ENCODE data around the gene MBNL2.

The MBNL2 gene

DNA sequence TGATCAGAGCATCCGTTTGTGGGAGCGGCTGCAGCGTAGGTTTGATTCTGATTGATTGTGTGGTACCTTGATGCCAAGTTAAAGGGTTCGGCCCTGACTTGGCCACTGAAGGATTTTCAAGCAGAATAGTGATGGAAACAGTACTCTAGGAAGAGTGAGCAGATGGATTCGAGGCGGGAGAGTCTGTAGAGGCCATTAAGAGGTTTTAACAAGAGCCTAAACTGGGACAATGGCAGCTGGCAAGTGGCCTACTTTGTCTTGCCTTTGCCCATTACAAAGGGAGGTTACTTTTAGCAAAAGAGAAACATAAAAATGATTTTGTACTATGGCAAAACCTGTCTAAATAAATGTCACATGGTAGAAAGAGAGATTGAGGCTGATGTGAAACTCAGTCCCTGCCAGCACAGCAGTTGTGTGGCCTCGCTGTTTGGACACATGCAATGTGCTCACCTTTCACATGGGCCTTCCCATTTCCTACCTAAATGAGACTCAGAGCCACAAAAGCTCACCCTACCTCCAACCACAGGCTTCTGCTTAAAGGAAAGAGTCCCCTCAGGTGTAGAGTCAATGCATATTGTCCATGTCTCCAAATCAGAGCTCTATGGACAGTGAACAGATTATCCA, 149.5 kb downstream of the MBNL2 start:
- peaks cover 41% of the 10 kb centered on the region for H3K4me1 Mint-ChIP-seq
- TF ChIP-seq, protein P1, sequence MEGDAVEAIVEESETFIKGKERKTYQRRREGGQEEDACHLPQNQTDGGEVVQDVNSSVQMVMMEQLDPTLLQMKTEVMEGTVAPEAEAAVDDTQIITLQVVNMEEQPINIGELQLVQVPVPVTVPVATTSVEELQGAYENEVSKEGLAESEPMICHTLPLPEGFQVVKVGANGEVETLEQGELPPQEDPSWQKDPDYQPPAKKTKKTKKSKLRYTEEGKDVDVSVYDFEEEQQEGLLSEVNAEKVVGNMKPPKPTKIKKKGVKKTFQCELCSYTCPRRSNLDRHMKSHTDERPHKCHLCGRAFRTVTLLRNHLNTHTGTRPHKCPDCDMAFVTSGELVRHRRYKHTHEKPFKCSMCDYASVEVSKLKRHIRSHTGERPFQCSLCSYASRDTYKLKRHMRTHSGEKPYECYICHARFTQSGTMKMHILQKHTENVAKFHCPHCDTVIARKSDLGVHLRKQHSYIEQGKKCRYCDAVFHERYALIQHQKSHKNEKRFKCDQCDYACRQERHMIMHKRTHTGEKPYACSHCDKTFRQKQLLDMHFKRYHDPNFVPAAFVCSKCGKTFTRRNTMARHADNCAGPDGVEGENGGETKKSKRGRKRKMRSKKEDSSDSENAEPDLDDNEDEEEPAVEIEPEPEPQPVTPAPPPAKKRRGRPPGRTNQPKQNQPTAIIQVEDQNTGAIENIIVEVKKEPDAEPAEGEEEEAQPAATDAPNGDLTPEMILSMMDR (IDR thresholded peaks at IDR 0.05; ENCODE audit: unreplicated experiment in 3 of 3): no peak
- H3K27me3 Mint-ChIP-seq (ENCODE audit: low read depth): no peaks in the 10 kb centered on the region
- H3K27ac Mint-ChIP-seq: peak overlapping the region in 1 of 3 experiments; percentile 91
- H3K9me3 Mint-ChIP-seq: no peaks in the 10 kb centered on the region
- H3K4me3 Mint-ChIP-seq: no peak overlapping the region
- H3K36me3 Mint-ChIP-seq (ENCODE audit: low read depth): peaks cover 46% of the 10 kb centered on the region

DNA sequence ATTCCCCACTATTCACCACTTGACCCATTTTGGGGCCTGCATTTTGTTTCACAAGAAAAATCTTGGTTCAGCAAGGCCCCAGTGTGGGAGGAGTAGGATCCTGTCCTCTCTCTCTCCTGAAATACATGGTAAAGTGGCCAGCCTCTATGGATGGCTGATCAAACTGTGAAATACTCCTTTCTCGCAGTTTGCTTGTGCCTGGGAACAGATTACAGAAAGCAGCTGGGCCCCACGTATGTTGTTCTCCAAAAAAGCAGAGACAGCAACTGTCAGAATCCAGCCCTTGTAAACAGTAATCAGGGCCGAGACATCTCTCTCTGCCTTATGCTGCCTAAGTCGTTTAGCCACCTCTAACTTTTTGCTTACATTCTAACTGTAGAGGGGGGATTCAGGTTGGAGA, 150.8 kb downstream of the MBNL2 start:
- peaks cover 29% of the 10 kb centered on the region for H3K4me1 Mint-ChIP-seq
- H3K27ac Mint-ChIP-seq: peak overlapping the region; percentile 56 to 91 (median 86)
- H3K4me3 Mint-ChIP-seq: peak overlapping the region in 1 of 3 experiments; percentile 56
- TF ChIP-seq, protein P1 (IDR thresholded peaks at IDR 0.05; ENCODE audit: unreplicated experiment in 3 of 3): no peak
- H3K27me3 Mint-ChIP-seq (ENCODE audit: low read depth): no peaks in the 10 kb centered on the region
- H3K9me3 Mint-ChIP-seq: no peaks in the 10 kb centered on the region
- H3K36me3 Mint-ChIP-seq (ENCODE audit: low read depth): peaks cover 45% of the 10 kb centered on the region

- Mint-ChIP-seq H3K27ac (no peak overlapping the region), H3K4me3 (no peak overlapping the region), H3K36me3 (ENCODE audit: low read depth) (peaks cover 44% of the 10 kb centered on the region), H3K27me3 (ENCODE audit: low read depth) (no peaks in the 10 kb centered on the region), H3K9me3 (no peaks in the 10 kb centered on the region), H3K4me1 (peaks cover 23% of the 10 kb centered on the region)
- TF ChIP-seq, protein P1 (IDR thresholded peaks at IDR 0.05; ENCODE audit: unreplicated experiment in 3 of 3): no peak
These were observed 151.7 kb downstream of the MBNL2 start for GRCh38 chr13:97373787-97374186.

DNA sequence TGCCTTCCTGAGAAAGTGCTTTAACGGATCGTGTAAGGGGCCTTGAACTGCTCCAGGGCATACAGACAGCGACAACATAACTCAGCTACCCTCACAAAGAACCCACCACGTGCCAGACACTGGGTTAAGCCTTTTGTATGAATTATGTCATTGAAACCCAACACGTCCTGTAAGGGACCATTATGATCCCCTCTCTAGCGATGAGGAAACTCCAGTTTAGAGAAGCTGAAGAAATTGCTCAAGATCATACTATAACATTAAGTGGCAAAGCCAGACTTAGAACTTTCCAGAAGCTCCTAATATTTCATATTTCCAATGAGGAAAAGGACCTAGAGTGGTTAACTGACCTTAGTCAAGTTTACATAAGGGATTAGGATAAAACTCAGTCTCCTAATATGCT, 154.8 kb downstream of the MBNL2 start:
- no peak overlapping the region for H3K27ac Mint-ChIP-seq
- peaks cover 12% of the 10 kb centered on the region for H3K4me1 Mint-ChIP-seq
- no peaks in the 10 kb centered on the region for H3K27me3 Mint-ChIP-seq (ENCODE audit: low read depth)

DNA sequence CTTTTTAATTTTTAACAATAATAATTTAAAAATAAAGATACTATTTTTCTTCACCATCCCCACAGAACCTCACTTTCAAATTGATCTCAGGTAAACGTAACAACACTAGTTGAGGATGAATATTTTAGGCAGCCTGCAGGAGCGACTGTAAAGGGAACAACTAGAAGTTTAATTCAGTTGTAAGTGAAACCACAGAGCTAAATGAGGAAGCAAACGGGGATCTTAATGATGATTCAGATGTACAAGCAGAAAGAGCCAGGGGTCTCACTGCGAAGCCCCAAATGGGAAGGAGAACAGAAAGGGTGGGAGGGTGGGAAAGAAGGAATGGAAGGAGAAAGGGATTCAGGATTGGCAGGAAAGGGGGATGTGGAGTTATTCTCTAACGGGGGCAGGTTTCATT, 157.3 kb downstream of the MBNL2 start:
- Mint-ChIP-seq H3K36me3 (ENCODE audit: low read depth) (peaks cover 65% of the 10 kb centered on the region), H3K9me3 (no peaks in the 10 kb centered on the region), H3K4me1 (no peaks in the 10 kb centered on the region), H3K4me3 (no peak overlapping the region), H3K27me3 (ENCODE audit: low read depth) (no peaks in the 10 kb centered on the region), H3K27ac (no peak overlapping the region)
- TF ChIP-seq, protein P1 (IDR thresholded peaks at IDR 0.05; ENCODE audit: unreplicated experiment in 3 of 3): no peak

More for the DNA sequence above, 154.8 kb downstream of the MBNL2 start:
- no peaks in the 10 kb centered on the region for H3K9me3 Mint-ChIP-seq
- TF ChIP-seq, protein P1 (IDR thresholded peaks at IDR 0.05; ENCODE audit: unreplicated experiment in 3 of 3): no peak
- peaks cover 55% of the 10 kb centered on the region for H3K36me3 Mint-ChIP-seq (ENCODE audit: low read depth)
- H3K4me3 Mint-ChIP-seq: no peak overlapping the region

GRCh38 chr13:97380696-97381095, 158.6 kb downstream of the MBNL2 start:
- Mint-ChIP-seq H3K4me1 (no peaks in the 10 kb centered on the region), H3K4me3 (no peak overlapping the region), H3K27me3 (ENCODE audit: low read depth) (no peaks in the 10 kb centered on the region), H3K9me3 (no peaks in the 10 kb centered on the region), H3K27ac (no peak overlapping the region), H3K36me3 (ENCODE audit: low read depth) (peaks cover 58% of the 10 kb centered on the region)
- TF ChIP-seq, protein P1 (IDR thresholded peaks at IDR 0.05; ENCODE audit: unreplicated experiment in 3 of 3): no peak

Measured in nephron (organoid).